ENCODE data around the gene MYCBP.

DNA sequence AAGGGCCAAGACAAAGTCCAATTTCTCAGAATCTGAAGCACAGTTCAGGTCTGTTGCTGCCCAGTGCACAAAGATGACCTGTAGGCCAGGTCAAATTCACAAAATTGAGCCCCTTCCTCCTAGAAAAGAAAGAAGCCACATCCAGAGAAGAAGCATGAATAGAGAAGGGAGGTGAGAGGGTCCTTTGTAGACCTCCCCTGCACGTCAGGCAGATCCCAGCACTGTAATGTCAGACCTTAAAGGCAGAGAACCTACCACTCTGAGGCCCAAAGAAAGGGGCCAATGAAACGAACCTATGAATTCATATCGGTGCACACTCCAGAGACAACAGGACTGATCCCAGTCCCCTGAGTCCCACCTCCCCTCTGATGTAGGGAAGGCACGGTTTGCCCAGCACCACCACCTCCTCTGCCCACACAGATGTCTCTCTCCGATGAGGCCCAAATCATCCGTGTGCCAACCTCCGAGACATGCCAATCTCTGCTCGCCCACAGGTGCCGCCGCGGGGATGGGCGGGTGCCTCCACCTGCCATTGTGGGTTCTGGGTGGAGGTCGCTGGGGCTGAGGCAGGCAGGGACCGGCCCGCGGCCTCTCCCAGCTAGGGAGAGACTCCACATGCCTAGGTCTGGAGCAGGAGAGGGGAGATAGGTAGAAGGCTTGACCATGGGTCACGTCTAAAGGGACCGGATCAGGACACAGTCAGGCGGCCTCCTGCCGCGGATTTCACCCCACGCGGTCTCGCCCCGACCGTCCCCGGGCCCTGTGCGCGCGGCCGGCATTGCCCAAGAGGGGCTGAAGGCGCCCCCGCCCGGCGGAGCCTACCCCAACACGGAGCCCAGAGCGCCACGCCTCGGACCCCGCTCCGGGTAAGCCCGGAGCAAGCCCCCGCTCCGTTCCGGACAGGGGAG, 55.6 kb downstream of the MYCBP start:
- TF ChIP-seq, protein P1, sequence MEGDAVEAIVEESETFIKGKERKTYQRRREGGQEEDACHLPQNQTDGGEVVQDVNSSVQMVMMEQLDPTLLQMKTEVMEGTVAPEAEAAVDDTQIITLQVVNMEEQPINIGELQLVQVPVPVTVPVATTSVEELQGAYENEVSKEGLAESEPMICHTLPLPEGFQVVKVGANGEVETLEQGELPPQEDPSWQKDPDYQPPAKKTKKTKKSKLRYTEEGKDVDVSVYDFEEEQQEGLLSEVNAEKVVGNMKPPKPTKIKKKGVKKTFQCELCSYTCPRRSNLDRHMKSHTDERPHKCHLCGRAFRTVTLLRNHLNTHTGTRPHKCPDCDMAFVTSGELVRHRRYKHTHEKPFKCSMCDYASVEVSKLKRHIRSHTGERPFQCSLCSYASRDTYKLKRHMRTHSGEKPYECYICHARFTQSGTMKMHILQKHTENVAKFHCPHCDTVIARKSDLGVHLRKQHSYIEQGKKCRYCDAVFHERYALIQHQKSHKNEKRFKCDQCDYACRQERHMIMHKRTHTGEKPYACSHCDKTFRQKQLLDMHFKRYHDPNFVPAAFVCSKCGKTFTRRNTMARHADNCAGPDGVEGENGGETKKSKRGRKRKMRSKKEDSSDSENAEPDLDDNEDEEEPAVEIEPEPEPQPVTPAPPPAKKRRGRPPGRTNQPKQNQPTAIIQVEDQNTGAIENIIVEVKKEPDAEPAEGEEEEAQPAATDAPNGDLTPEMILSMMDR (IDR thresholded peaks at IDR 0.05), result no peak
- TF ChIP-seq POLR2A (IDR thresholded peaks at IDR 0.05) (no peak), POLR2AphosphoS5 (IDR thresholded peaks at IDR 0.05) (no peak), EP300 (IDR thresholded peaks at IDR 0.05) (no peak)
